ENCODE results near the gene ELL.

Gene ELL

DNA sequence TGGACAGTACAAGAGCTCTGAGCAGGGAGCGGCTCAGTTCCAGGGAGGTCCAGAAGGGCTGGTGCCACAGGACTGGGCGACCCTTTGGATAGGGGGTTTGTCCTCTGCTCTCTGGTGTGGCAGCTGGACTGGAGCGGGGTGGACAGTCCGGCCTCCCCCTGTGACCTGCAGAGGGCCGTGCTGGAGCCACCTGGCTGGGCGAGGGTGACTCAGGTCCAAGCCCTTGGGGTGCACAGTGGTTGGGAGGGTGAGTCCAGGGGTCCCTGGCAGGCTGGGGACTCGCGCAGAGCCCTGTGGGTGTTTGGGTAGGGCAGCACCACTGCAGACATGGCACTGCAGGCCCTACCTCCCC, 95.5 kb downstream of the ELL start:
- no peak for ATAC-seq

DNA sequence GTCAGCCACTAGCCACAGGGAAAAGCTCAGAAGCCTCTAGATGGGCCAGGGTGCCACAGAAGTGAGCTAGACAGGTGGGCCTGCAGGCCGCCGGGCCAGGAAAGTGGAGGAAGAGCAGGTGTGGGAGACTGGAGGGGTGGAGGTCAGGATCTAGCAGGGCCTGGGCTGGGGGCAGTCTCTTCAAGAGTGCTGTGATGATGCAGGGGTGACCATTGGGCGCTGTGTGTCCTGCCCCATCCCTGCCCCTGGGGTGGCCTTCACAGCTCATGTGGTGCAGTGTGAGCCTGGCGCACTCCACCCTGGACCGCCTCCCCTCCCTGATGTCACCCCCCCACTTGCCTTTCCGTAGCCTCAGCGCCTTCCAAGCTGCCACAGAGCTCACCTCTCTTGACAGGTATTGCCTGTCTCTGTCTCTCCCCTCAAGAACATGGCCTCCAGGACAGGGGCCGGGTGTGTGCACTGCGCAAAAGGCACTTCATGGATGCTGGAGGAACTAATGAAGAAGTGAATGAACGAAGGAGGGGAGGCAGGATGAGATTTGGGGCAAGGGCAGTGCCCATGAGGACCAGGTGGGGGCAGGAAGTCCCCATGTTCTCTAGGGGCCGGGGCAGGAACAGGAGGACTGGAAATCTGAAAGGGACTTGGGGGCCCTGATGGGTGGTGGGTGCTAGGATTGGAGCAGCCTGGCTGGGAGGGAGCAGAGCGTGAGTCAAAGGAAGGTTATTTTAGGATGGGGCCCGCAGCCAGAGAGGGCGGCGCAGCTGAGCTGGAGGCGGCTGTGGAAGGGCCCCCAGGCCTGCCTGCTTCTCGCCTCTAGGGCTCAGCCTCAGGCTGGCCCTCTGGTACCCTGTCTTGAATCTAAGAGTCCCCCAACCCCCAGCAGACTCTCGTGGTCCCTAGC, 96.1 kb downstream of the ELL start:
- peak; percentile 62 for ATAC-seq
- TF ChIP-seq ZFP3 (CRISPR knock-in tag; IDR thresholded peaks at IDR 0.05) = no peak
- TF ChIP-seq, protein P1, sequence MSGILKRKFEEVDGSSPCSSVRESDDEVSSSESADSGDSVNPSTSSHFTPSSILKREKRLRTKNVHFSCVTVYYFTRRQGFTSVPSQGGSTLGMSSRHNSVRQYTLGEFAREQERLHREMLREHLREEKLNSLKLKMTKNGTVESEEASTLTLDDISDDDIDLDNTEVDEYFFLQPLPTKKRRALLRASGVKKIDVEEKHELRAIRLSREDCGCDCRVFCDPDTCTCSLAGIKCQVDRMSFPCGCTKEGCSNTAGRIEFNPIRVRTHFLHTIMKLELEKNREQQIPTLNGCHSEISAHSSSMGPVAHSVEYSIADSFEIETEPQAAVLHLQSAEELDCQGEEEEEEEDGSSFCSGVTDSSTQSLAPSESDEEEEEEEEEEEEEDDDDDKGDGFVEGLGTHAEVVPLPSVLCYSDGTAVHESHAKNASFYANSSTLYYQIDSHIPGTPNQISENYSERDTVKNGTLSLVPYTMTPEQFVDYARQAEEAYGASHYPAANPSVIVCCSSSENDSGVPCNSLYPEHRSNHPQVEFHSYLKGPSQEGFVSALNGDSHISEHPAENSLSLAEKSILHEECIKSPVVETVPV (CRISPR knock-in tag; IDR thresholded peaks at IDR 0.05) = no peak
- TF ChIP-seq PPARA (CRISPR knock-in tag; IDR thresholded peaks at IDR 0.05; ENCODE audit: borderline replicate concordance) = no peak
- no peak for TF ChIP-seq GLIS3 (CRISPR knock-in tag; IDR thresholded peaks at IDR 0.05)
- TF ChIP-seq ZFP30 (CRISPR knock-in tag; IDR thresholded peaks at IDR 0.05) = no peak
- TF ChIP-seq ZNF565 (CRISPR knock-in tag; conservative IDR thresholded peaks at IDR 0.05; ENCODE audit: low read depth) = no peak
- TF ChIP-seq ESRRG (CRISPR knock-in tag; IDR thresholded peaks at IDR 0.05) = no peak
- no peak for TF ChIP-seq OSR1 (CRISPR knock-in tag; IDR thresholded peaks at IDR 0.05)
- TF ChIP-seq, protein P2, sequence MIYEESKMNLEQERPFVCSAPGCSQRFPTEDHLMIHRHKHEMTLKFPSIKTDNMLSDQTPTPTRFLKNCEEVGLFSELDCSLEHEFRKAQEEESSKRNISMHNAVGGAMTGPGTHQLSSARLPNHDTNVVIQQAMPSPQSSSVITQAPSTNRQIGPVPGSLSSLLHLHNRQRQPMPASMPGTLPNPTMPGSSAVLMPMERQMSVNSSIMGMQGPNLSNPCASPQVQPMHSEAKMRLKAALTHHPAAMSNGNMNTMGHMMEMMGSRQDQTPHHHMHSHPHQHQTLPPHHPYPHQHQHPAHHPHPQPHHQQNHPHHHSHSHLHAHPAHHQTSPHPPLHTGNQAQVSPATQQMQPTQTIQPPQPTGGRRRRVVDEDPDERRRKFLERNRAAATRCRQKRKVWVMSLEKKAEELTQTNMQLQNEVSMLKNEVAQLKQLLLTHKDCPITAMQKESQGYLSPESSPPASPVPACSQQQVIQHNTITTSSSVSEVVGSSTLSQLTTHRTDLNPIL (CRISPR knock-in tag; IDR thresholded peaks at IDR 0.05; ENCODE audit: low read depth) = no peak
- TF ChIP-seq, protein P3, sequence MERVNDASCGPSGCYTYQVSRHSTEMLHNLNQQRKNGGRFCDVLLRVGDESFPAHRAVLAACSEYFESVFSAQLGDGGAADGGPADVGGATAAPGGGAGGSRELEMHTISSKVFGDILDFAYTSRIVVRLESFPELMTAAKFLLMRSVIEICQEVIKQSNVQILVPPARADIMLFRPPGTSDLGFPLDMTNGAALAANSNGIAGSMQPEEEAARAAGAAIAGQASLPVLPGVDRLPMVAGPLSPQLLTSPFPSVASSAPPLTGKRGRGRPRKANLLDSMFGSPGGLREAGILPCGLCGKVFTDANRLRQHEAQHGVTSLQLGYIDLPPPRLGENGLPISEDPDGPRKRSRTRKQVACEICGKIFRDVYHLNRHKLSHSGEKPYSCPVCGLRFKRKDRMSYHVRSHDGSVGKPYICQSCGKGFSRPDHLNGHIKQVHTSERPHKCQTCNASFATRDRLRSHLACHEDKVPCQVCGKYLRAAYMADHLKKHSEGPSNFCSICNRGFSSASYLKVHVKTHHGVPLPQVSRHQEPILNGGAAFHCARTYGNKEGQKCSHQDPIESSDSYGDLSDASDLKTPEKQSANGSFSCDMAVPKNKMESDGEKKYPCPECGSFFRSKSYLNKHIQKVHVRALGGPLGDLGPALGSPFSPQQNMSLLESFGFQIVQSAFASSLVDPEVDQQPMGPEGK (CRISPR knock-in tag; IDR thresholded peaks at IDR 0.05; ENCODE audit: borderline replicate concordance) = no peak
- no peak for TF ChIP-seq SNAI2 (CRISPR knock-in tag; IDR thresholded peaks at IDR 0.05)
- TF ChIP-seq RARB (CRISPR knock-in tag; IDR thresholded peaks at IDR 0.05) = no peak
- no peak for TF ChIP-seq ZNF70 (CRISPR knock-in tag; IDR thresholded peaks at IDR 0.05)
- TF ChIP-seq, protein P4, sequence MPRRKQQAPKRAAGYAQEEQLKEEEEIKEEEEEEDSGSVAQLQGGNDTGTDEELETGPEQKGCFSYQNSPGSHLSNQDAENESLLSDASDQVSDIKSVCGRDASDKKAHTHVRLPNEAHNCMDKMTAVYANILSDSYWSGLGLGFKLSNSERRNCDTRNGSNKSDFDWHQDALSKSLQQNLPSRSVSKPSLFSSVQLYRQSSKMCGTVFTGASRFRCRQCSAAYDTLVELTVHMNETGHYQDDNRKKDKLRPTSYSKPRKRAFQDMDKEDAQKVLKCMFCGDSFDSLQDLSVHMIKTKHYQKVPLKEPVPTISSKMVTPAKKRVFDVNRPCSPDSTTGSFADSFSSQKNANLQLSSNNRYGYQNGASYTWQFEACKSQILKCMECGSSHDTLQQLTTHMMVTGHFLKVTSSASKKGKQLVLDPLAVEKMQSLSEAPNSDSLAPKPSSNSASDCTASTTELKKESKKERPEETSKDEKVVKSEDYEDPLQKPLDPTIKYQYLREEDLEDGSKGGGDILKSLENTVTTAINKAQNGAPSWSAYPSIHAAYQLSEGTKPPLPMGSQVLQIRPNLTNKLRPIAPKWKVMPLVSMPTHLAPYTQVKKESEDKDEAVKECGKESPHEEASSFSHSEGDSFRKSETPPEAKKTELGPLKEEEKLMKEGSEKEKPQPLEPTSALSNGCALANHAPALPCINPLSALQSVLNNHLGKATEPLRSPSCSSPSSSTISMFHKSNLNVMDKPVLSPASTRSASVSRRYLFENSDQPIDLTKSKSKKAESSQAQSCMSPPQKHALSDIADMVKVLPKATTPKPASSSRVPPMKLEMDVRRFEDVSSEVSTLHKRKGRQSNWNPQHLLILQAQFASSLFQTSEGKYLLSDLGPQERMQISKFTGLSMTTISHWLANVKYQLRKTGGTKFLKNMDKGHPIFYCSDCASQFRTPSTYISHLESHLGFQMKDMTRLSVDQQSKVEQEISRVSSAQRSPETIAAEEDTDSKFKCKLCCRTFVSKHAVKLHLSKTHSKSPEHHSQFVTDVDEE (CRISPR knock-in tag; IDR thresholded peaks at IDR 0.05) = no peak
- no peak for TF ChIP-seq ISL1 (CRISPR knock-in tag; IDR thresholded peaks at IDR 0.05)
- TF ChIP-seq, protein P5, sequence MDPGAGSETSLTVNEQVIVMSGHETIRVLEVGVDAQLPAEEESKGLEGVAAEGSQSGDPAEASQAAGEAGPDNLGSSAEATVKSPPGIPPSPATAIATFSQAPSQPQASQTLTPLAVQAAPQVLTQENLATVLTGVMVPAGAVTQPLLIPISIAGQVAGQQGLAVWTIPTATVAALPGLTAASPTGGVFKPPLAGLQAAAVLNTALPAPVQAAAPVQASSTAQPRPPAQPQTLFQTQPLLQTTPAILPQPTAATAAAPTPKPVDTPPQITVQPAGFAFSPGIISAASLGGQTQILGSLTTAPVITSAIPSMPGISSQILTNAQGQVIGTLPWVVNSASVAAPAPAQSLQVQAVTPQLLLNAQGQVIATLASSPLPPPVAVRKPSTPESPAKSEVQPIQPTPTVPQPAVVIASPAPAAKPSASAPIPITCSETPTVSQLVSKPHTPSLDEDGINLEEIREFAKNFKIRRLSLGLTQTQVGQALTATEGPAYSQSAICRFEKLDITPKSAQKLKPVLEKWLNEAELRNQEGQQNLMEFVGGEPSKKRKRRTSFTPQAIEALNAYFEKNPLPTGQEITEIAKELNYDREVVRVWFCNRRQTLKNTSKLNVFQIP (CRISPR knock-in tag; IDR thresholded peaks at IDR 0.05; ENCODE audit: borderline replicate concordance, low read depth) = no peak
- TF ChIP-seq ARNTL (CRISPR knock-in tag; IDR thresholded peaks at IDR 0.05; ENCODE audit: borderline replicate concordance, low read depth) = no peak
- TF ChIP-seq CSDC2 (CRISPR knock-in tag; IDR thresholded peaks at IDR 0.05) = no peak
- no peak for TF ChIP-seq TCF4 (CRISPR knock-in tag; IDR thresholded peaks at IDR 0.05; ENCODE audit: borderline replicate concordance)
- no peak for TF ChIP-seq ZNF8 (CRISPR knock-in tag; IDR thresholded peaks at IDR 0.05)

More for the DNA sequence above, 95.5 kb downstream of the ELL start:
- no peak for TF ChIP-seq PPARA (CRISPR knock-in tag; IDR thresholded peaks at IDR 0.05; ENCODE audit: borderline replicate concordance)

DNA sequence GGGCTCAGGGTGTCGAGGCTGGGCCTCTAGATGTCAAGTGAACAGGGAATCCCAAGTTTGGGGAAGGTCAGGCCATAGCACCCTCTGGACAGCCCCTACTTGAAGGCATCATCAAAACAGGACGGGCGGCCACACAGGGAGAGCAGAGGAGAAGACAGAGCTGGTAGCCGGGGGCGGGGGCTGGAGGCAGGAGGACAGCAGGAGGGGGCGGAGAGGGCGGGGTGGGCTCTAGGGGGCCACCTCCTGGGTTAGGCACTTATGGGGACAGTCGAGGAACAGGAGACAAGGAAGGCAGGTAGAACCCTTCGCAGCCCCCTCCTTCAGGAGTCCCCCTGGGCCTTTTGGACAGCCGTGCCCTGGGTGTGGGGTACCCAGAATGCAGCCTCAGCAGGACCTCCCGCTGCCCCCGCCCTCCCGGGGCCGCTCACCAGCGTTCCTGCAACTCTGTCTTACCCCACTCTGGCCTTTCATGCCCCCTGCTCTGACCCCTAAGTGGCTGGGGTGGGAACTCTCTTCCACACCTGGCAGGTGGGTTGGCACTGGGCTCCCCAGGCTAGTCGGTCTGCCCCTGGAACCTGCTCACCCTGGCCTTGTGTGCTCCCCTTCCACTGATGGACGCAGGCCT, 96.9 kb downstream of the ELL start:
- no peak for ATAC-seq
- no peak for TF ChIP-seq RARB (CRISPR knock-in tag; IDR thresholded peaks at IDR 0.05)
- TF ChIP-seq, protein P2 (CRISPR knock-in tag; IDR thresholded peaks at IDR 0.05; ENCODE audit: low read depth) = no peak
- no peak for TF ChIP-seq ZNF70 (CRISPR knock-in tag; IDR thresholded peaks at IDR 0.05)

All from SK-N-SH treated with all-trans-retinoic acid at 6 μM for 48 hours (cell line).